Left lung (tissue), 14 donors: ENCODE results near the gene NDUFV2. TPM values are rescaled to one million over a fixed set of nuclear protein-coding genes. Genes with fewer than 3 reads are reported as not detected.
A peak's percentile ranks its signal among the peaks of the same experiment; 100 is the strongest.

Source experiments
- ATAC-seq: fragments of 200-7000 bp; cut with Tn5 transposase; one replicate; pipeline ENCODE4 v1.9.1; 2020; ENCODE audit warnings: moderate library complexity
- DNase-seq, 4 donors: peaks; one replicate each; pipeline ENCODE4 v3.0.0-alpha.2; 2013 to 2020
- H3K27ac ChIP-seq, 2 donors: fragments of 200-600 bp; sonication (generic) in 1 of 2; one replicate each; pipeline versions ENCODE4 v1.5.0 to v1.8.0; 2020 to 2021
- H3K27me3 ChIP-seq, 2 donors: fragments of 200-600 bp; sonication (generic) in 1 of 2; one replicate each; pipeline versions ENCODE4 v1.5.0 to v1.8.0; 2020 to 2021
- H3K36me3 ChIP-seq, 2 donors: fragments of 200-600 bp; sonication (generic) in 1 of 2; one replicate each; pipeline versions ENCODE4 v1.5.0 to v1.8.0; 2020 to 2021
- H3K4me1 ChIP-seq, 2 donors: fragments of 200-600 bp; one replicate each; pipeline ENCODE4 v1.8.0; 2021
- H3K4me3 ChIP-seq, 2 donors: fragments of 200-600 bp; sonication (generic) in 1 of 2; one replicate each; pipeline versions ENCODE4 v1.5.0 to v1.8.0; 2020 to 2021; ENCODE audit warnings: mild to moderate bottlenecking in 1 of 2
- H3K9me3 ChIP-seq, 2 donors: fragments of 200-600 bp; sonication (generic) in 1 of 2; one replicate each; pipeline versions ENCODE4 v1.5.0 to v1.8.0; 2020 to 2021
- CTCF ChIP-seq, 2 donors: fragments of 200-600 bp; sonication (generic) in 1 of 2; IDR thresholded peaks; one replicate each; pipeline versions ENCODE4 v1.5.0 to v1.8.0; 2021; ENCODE audit warnings: antibody characterized with exemption in 2 of 2
- intact Hi-C, 2 donors: fragments of 100-400 bp; cut with DNase I; formaldehyde crosslinking; loops; one replicate each; pipeline versions ENCODE4 v1.11.2 to v1.14.2; 2022
- long read RNA-seq, 12 donors: library from polyadenylated mRNA in 2 of 12; unstranded in 2 of 12; transcript quantifications; one replicate each; pipeline ENCODE4 v2.0.0 and lab custom pipeline, GENCODE V29; 2019 to 2026
- polyA plus RNA-seq, 6 donors: library from polyadenylated mRNA; unstranded; fragments of 120-200 nt; gene quantifications; one replicate each; pipeline ENCODE4 v1.2.1, GENCODE V29; 2013; ENCODE audit not compliant: insufficient read length in 6 of 6
- total RNA-seq, 2 donors: library from RNA; stranded (reverse); fragmentation: NEBNext Ultra II Directional; extraction: Animal tissue kit (Norgen Biotek cat#: 25700); gene quantifications; one replicate each; pipeline ENCODE4 v1.2.1, GENCODE V29; 2021
- donor health status: DM: no; HTN: yes; CAD: no.
- donor health status: DM: no; HTN: no; CAD: no.

NDUFV2 gene
- total RNA-seq (100 to 1,000 TPM; 108 to 138 TPM), polyA plus RNA-seq (100 to 1,000 TPM in 1 of 6 donors, 10 to 100 TPM in 5; 69.1 to 109 (median 90.3) TPM)
- long read RNA-seq, donor 1, transcript NDUFV2-201 (8 exons, 930 nt): major isoform, 79 of 97 reads
- long read RNA-seq, donor 1, partial matches to known transcripts: 11 of 97 reads
- long read RNA-seq, donor 1, other reads (novel, unspliced or antisense): 7 of 97 reads
- long read RNA-seq, donor 2, transcript NDUFV2-201 (8 exons, 930 nt): major isoform, 67 of 67 reads
- long read RNA-seq, donor 2, partial matches to known transcripts: 0 of 67 reads
- long read RNA-seq, donor 2, other reads (novel, unspliced or antisense): 0 of 67 reads
- long read RNA-seq, donor 3, transcript NDUFV2-201 (8 exons, 930 nt): major isoform, 68 of 69 reads
- long read RNA-seq, donor 3, partial matches to known transcripts: 0 of 69 reads
- long read RNA-seq, donor 3, other reads (novel, unspliced or antisense): 0 of 69 reads
- long read RNA-seq, donor 4, transcript NDUFV2-201 (8 exons, 930 nt): major isoform, 109 of 112 reads
- long read RNA-seq, donor 4, partial matches to known transcripts: 2 of 112 reads
- long read RNA-seq, donor 4, other reads (novel, unspliced or antisense): 1 of 112 reads
- long read RNA-seq, donor 5, transcript NDUFV2-201 (8 exons, 930 nt): major isoform, 68 of 68 reads
- long read RNA-seq, donor 5, partial matches to known transcripts: 0 of 68 reads
- long read RNA-seq, donor 5, other reads (novel, unspliced or antisense): 0 of 68 reads
- long read RNA-seq, donor 6, transcript NDUFV2-201 (8 exons, 930 nt): major isoform, 61 of 86 reads
- long read RNA-seq, donor 6, partial matches to known transcripts: 25 of 86 reads
- long read RNA-seq, donor 6, other reads (novel, unspliced or antisense): 0 of 86 reads
- long read RNA-seq, donor 7, transcript NDUFV2-201 (8 exons, 930 nt): major isoform, 39 of 39 reads
- long read RNA-seq, donor 7, partial matches to known transcripts: 0 of 39 reads
- long read RNA-seq, donor 7, other reads (novel, unspliced or antisense): 0 of 39 reads
- long read RNA-seq, donor 8, transcript NDUFV2-201 (8 exons, 930 nt): major isoform, 53 of 54 reads
- long read RNA-seq, donor 8, partial matches to known transcripts: 0 of 54 reads
- long read RNA-seq, donor 8, other reads (novel, unspliced or antisense): 0 of 54 reads
- long read RNA-seq, donor 9, partial matches to known transcripts: 0 of 1 reads
- long read RNA-seq, donor 9, other reads (novel, unspliced or antisense): 0 of 1 reads
- long read RNA-seq, donor 10, transcript NDUFV2-201 (8 exons, 930 nt): major isoform, 159 of 169 reads
- long read RNA-seq, donor 10, partial matches to known transcripts: 6 of 169 reads
- long read RNA-seq, donor 10, other reads (novel, unspliced or antisense): 3 of 169 reads
- long read RNA-seq, donor 11: 0 reads
- long read RNA-seq, donor 12, transcript NDUFV2-201 (8 exons, 930 nt): major isoform, 36 of 36 reads
- long read RNA-seq, donor 12, partial matches to known transcripts: 0 of 36 reads
- long read RNA-seq, donor 12, other reads (novel, unspliced or antisense): 0 of 36 reads

- H3K9me3 ChIP-seq: no peaks in the 10 kb centered on the region
- peak within 1 kb of the TSS; percentile 65 to 84 for H3K4me3 ChIP-seq
- H3K27ac ChIP-seq: peak within 1 kb of the TSS; percentile 99
- DNase-seq: peak; percentile 95 to 100 (median 98)
- H3K4me1 ChIP-seq: peaks cover 31 to 52% of the 10 kb centered on the region in 2 donors
- no peaks in the 10 kb centered on the region for H3K36me3 ChIP-seq
- TF ChIP-seq CTCF (IDR thresholded peaks at IDR 0.05): no peak
- ATAC-seq: peak; percentile 98
- no peaks in the 10 kb centered on the region for H3K27me3 ChIP-seq
- intact Hi-C loops: no loop called here
Measured at GRCh38 chr18:9102508-9103375, at the start of gene NDUFV2. NDUFV2 (plus strand) TSS chr18:9102699; CDS start chr18:9102744, 45 bp downstream.

DNA sequence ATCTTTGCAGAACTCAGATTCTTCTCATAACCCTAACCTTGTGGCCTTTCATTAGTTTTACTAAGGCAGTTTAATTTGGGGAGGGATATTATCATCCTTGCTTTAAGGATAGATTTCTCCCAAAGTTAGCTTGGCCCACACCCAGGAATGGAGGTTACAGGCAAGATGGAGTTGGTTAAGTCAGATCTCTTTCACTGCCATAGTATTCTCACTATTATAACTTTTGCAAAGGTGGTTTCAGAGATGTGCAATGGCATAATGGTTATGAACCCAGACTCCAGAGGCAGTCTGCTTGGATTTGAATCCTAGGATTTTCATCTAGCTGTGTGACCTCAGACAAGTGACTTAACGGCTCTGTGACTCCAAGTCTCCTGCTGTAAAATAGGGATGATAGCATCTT is 48.7 kb upstream of the NDUFV2 start:
- H3K9me3 ChIP-seq: peaks cover 0 to 33% of the 10 kb centered on the region in 2 donors
- ATAC-seq: no peak
- H3K27me3 ChIP-seq: no peaks in the 10 kb centered on the region
- H3K36me3 ChIP-seq: no peaks in the 10 kb centered on the region
- intact Hi-C loops: no loop called here
- no peak overlapping the region for H3K27ac ChIP-seq
- H3K4me1 ChIP-seq: peaks cover 0 to 13% of the 10 kb centered on the region in 2 donors
- TF ChIP-seq CTCF (IDR thresholded peaks at IDR 0.05): no peak
- no peak overlapping the region for H3K4me3 ChIP-seq
- DNase-seq: no peak

- Histone ChIP-seq H3K36me3 (no peaks in the 10 kb centered on the region), H3K4me3 (no peak overlapping the region), H3K9me3 (peaks cover 0 to 26% of the 10 kb centered on the region in 2 donors), H3K27me3 (no peaks in the 10 kb centered on the region), H3K27ac (peak overlapping the region; percentile 11), H3K4me1 (peaks cover 0 to 13% of the 10 kb centered on the region in 2 donors)
- DNase-seq (peak in 1 of 4 donors; percentile 13), ATAC-seq (peak; percentile 87)
- no peak for TF ChIP-seq CTCF (IDR thresholded peaks at IDR 0.05)
- intact Hi-C loops: no loop called here
Measured at GRCh38 chr18:9055185-9055584, 47.3 kb upstream of the NDUFV2 start.

DNA sequence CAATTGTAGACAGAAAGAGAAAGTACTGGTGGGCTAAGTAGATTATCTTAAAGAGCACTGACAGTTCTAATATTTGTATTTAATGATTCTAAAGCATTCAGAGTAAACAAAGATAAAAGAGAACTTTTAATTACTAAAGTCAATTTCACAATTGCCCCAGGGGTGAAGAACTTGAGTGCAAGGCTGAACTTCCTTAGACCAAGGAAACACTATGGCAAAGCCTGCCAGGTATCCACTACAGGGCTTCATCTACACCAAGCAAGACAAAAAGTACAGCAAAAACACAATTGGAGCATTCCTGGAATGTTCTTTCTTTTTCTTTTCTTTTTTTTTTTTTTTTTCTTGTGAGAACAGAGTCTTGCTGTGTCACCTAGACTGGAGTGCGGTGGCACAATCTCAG is 46.9 kb upstream of the NDUFV2 start:
- no peak for TF ChIP-seq CTCF (IDR thresholded peaks at IDR 0.05)
- H3K27ac ChIP-seq: peak overlapping the region; percentile 11
- DNase-seq: no peak
- intact Hi-C loops: no loop called here
- H3K4me1 ChIP-seq: peaks cover 0 to 13% of the 10 kb centered on the region in 2 donors
- H3K36me3 ChIP-seq: no peaks in the 10 kb centered on the region
- H3K4me3 ChIP-seq: no peak overlapping the region
- ATAC-seq: peak; percentile 61
- no peaks in the 10 kb centered on the region for H3K27me3 ChIP-seq
- H3K9me3 ChIP-seq: peaks cover 0 to 22% of the 10 kb centered on the region in 2 donors
